IPS DF 19.7 (cell line): ENCODE data around the gene STXBP2.

Source experiments
- DNase-seq: peaks from one replicate; pipeline ENCODE4 v3.0.0-alpha.2; 2013; ENCODE audit warnings: low read depth, low spot score

Gene STXBP2

DNA sequence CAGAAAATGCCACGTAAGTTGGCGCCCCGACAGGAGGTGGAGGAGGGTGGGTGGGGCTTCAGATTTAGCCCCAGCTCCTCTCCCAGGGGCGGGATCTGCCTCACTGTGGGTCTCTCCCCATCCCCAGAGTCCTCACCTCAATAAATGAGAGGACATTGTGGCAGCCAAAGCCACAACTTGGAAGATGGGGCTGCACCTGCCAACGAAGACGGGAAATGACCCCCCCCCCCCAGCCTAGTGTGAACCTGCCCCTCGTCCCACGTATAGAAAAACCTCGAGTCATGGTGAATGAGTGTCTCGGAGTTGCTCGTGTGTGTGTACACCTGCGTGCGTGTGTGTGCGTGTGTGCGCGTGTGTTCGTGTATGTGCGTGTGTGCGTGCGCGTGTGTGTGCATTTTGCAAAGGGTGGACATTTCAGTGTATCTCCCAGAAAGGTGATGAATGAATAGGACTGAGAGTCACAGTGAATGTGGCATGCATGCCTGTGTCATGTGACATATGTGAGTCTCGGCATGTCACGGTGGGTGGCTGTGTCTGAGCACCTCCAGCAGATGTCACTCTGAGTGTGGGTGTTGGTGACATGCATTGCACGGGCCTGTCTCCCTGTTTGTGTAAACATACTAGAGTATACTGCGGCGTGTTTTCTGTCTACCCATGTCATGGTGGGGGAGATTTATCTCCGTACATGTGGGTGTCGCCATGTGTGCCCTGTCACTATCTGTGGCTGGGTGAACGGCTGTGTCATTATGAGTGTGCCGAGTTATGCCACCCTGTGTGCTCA lies 42.3 kb downstream of the STXBP2 start:
- no peak for DNase-seq

DNA sequence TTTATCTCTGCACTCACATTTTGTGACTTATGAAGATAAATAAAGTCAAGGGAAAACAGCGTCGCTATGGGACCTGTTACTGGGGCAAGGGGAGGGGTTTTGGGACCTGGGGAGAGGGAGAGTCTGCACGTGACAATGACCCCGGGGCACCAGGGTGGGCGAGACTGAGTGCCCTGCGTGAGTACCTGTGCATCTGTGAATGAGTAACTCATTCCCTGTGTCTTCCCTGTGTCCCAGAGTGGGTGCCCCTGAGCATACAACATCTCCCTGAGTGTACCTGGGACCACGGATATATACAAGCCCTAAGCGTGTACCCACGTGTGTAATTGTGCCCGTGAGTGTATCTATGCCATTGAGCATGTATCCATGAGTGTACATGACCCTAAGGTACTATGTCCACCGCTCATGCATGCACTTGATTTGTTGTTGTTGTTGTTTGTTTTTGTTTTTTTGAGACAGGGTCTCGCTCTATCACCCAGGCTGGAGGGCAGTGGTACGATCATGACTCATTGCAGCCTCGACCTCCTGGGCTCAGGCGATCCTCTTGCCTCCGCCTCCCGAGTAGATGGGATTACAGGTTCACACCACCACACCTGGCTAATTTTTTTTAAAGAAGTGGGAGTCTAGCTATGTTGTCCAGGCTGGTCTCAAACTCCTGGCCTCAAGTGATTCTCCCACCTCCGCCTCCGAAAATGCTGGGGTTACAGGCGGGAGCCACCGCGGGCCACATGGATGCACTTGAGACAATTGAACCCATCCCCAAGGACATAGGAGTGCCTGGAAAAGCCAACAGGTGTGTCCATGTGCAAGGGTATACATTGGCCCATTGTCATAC lies 43.1 kb downstream of the STXBP2 start:
- DNase-seq = no peak

DNA sequence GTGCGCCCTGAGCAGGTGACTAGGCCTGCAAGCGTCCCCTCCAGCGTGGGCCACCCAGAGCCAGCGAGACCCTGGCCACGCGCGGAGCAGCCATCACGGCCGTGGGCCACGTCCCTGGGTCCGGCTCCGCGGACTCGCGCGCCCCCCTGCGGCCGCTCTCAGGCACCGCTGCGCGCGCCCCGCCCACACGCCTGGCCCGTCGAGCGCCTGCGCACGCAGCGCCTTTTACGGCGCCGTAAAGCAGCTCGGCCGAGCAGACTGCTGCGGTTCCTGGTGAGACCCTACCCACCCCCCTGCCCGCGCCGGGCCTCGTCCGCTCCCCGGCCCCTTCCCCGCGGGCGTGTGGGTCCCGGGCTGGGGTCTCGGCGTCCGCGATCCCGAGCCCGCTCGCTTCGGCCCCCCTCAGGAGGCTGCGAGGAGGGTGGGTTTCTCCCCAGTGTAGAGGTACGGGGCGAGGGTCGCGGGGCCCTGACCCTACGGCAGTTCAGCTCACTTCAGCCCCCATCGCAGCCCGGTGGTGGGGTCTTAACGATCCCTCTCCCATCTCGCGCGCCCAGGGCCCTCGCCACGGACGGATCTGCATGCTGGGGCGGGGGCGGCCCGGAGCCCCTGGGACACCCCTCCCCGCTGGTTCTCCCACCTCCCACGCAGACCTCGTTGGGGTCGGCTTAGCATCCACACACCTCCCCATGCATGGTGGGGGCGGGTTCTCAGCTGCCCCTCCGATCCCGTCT lies 43.9 kb downstream of the STXBP2 start, which contains the start of gene TRAPPC5:
Gene TRAPPC5 (plus strand): TSS at position 228 of the 734 bp plus-strand sequence. CDS start 1,421 bp downstream, outside the sequence.
- DNase-seq = no peak

DNA sequence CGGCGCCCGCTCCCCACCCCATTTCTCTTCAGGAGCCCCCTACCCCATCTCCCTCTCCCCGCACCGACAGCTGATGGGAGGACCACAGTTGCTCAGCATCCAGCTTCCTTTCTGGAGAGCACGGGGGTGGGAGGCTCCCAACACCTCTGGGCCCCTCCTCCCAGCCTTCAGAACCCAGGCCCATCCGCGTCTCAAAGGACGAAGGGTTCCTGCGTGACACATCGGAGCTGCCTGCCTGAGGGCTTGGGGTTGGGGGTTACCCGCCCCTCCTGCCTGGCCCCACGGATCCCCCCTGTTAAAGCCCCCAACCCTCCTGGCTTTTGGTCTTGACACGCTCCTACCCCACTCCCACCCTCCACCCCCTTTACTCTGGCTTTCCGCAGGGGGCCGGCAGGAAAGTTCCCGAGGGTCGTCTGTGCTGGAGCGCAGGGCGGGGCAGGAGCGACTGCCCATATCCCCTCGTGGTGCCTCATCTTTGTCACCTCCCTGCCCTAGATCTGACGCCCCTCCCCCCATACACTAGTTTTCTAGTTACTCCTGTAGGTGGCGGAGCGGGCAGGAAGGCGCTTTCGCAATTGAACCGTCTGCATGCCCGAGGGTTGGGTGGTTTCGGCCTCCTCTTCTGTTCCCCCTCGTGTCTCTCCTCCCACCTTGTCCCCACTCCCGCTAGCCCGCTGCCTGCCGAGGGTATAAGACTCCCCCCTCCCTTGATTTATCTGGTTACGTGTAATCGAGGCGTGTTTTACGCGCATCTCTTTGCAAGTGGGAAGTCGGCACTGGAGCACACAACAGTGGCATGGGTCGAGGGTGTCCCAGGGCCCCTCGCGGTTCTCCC lies 44.6 kb downstream of the STXBP2 start:
- DNase-seq = peak; percentile 67

DNA sequence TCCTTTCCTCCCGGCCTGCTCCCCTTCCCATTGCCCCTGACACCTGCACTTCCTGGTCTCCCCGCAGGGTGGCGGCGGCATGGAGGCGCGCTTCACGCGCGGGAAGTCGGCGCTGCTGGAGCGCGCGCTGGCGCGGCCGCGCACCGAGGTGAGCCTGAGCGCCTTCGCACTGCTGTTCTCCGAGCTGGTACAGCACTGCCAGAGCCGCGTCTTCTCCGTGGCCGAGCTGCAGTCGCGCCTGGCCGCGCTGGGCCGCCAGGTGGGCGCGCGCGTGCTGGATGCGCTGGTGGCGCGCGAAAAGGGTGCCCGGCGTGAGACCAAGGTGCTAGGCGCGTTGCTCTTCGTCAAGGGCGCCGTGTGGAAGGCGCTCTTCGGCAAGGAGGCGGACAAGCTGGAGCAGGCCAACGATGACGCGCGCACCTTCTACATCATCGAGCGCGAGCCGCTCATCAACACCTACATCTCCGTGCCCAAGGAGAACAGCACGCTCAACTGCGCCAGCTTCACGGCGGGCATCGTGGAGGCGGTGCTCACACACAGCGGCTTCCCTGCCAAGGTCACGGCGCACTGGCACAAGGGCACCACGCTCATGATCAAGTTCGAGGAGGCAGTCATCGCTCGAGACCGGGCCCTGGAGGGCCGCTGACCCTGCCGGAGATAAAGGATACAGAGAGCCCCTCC lies 45.4 kb downstream of the STXBP2 start:
- no peak for DNase-seq

DNA sequence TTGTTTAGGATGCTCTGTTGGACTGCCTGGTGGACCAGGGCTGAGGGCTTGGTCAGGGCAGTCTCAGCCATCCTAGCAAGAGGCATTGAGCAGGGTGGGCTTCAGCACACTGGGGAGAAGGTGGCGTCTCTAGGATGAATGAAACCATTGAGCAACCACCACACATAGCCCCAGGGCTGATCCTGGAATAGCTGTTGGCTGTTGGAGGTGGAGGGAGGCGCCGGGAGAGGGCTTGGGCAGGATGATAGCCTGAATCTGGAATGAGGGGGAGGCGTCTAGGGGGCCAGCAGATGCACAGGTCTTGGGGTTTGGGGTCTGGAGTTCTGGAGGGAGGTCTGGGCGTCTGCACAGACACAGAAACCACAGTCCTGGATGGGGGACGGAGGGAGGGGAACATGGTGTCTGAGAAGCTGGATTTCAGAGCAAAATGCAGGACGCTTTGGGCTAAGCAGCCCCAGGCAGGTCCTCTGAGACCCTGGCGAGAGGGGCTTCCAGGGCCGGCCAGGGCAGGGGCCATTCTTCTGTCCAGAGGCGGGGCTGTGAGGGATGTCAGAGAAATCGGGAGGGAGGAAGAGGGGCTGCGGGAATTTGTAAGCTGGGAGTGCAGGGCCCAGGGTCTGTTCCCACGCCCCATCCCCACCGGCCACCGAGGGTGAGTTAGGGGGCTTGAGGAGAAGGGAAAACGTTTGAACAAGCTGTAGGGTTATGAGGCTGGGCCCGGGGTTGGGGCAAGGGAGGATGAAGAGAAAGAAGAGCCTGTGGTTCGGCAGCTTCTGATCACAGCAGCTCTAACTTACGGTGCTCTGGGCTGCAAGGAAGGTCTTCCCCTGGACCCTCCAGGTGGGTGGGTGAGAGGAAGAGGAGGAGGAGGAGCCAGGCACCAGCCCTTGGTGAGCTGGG lies 48.9 kb downstream of the STXBP2 start:
- no peak for DNase-seq

DNA sequence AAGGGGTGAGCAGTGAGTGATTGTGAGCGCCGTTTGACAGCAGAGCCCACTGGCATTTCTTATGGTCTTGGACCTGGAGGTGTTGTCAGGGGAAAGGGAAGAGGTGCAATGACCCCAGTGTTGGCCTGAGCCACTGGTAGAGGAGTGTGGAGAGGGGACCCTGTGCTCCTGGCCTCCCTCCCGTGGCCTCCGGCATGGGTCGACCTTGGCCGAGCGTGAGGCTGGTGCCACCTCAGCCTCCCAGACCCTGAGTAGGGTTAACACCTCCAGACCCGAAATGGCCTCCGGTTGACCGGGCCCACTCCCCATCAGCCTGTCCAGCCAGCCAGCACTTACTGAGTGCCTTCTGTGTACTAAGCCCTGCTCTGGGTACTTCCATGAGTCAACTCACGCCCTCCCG lies 50.3 kb downstream of the STXBP2 start:
- DNase-seq = no peak

DNA sequence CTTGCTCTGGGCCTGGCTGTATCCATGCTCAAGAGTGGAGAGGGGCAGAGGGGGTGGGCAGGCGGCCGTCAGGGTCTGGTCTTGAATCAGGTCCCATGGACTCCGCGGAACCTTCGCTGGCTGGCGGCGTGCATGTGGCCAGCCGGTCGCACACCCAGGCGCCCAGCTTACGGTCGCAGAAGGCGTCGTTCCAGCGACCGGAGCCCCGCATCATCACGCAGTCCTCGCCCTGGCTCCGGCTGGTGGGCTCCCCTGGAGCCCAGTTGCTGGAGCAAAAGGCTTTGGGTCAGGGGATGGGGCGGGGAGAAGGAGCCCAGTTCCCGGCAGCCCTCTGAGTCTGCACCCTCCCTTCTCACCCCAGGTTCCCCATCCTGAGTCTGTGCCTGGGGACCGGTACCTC lies 52.3 kb downstream of the STXBP2 start:
- no peak for DNase-seq

DNA sequence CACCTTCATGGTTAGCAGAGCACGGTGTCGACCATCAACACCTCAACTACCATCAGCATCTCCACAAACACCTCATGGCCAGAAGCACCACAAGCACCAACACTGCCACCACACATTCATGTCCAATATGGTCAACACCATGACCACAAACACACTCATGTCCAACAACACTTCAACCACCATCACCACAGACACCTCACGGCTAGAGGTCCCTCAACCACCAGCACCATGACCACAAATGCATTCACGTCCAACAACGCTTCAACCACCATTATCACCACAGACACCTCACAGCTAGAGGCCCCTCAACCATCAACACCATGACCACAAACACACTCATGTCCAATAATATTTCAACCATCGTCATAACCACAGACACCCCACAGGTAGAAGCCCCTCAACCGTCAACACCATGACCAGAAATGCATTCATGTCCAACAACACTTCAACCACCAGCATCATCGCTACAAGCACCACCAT lies 53.9 kb downstream of the STXBP2 start:
- DNase-seq = no peak

DNA sequence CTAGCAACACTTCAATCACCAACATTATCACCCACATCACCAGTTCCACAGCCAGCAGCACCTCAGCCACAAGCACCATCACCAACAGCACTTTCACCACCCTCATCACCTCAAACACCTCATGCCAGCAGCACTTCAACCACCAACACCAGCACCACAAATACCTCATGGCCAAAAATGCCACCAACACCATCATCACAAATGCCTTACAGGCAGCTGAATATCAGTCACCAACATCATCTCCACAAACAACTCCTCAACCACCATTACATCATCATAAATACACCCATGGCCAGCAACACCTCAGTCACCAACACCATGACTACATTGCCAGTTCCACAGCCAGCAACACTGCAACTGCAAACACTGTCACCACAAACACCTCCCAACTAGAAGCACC lies 54.6 kb downstream of the STXBP2 start:
- DNase-seq = no peak

DNA sequence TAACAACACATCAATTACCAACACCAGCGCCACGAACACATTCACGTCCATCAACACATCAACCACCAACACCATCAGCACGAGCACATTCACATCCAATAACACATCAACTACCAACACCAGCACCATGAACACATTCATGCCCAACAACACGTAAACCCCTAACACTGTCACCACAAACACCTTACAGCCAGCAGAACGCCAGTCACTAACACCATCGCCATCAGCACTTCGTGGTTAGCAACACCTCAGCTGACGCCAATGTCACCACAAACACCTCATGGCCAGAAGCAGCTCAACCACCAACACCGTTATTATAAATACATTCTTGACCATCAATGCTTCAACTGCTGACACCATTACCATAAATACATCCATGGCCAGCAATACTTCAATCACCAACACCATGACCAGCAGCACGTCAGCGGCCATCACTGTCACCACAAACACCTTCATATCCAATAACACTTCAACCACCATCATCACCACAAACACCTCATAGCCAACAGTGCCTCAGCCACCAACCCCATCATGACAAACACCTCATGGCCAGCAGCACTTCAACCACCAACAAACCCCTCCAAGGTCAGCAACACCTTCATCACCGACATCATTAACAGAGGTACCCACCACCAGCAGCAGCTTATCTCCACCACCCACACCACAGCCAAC lies 55.6 kb downstream of the STXBP2 start:
- no peak for DNase-seq

DNA sequence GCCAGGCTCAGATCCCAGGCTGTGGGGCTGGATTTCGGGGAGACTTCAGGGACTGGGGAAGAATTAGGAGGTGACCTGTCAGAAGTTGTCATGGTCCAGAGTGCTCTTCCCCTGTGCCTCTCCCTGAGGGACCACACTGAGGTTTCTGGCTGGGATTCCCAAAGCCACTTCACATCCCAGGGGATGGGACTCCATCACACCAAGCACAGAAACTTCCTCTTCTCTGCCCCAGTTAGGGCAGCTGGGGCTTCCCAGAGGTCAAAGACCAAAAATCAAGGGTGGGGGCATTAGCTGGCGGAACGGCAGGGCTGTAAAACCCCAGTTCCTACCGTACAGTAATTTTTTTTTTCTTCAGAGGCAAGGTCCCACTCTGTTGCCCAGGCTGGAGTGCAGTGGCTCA lies 57.6 kb downstream of the STXBP2 start:
- DNase-seq = no peak
